ENCODE measurements around the gene LRRC15. TPM values are rescaled to one million over a fixed set of nuclear protein-coding genes. Genes with fewer than 3 reads are reported as not detected.

The LRRC15 gene
- total and polyA plus RNA-seq, 8 donors = 0.02 to 0.25 (median 0.08) TPM; not detected in 1

GRCh38 chr3:194387926-194388418, 18.4 kb upstream of the LRRC15 start:
- FAIRE-seq = no peak
- no peak overlapping the region for H3K4me3 ChIP-seq
- no peaks in the 10 kb centered on the region for H3K27me3 ChIP-seq
- intact Hi-C loops (cut with DNase I) = no loop called here
- 94% methylated on average over 8 of the region's 8 CpGs for WGBS, 2 donors
- TF ChIP-seq CTCF (IDR thresholded peaks at IDR 0.05) = no peak
- H3K4me1 ChIP-seq = no peaks in the 10 kb centered on the region
- no peaks in the 10 kb centered on the region for H3K36me3 ChIP-seq
- ATAC-seq = no peak
- no peaks in the 10 kb centered on the region for H3K9me3 ChIP-seq
- DNase-seq = no peak
- H3K27ac ChIP-seq = no peak overlapping the region

- no peaks in the 10 kb centered on the region for H3K9me3 ChIP-seq
- WGBS, 2 donors = 89 to 93% methylated on average over 5 to 6 of the region's 6 CpGs
- DNase-seq = no peak
- ATAC-seq = no peak
- no peak overlapping the region for H3K27ac ChIP-seq
- intact Hi-C loops (cut with DNase I) = no loop called here
- no peaks in the 10 kb centered on the region for H3K4me1 ChIP-seq
- no peak overlapping the region for H3K4me3 ChIP-seq
- FAIRE-seq = no peak
- no peaks in the 10 kb centered on the region for H3K27me3 ChIP-seq
- no peak for TF ChIP-seq CTCF (IDR thresholded peaks at IDR 0.05)
- H3K36me3 ChIP-seq = no peaks in the 10 kb centered on the region
Observed at GRCh38 chr3:194387276-194387675, 17.7 kb upstream of the LRRC15 start.

- DNase-seq (no peak), ATAC-seq (peak in 2 of 4 donors; percentile 30 to 34), FAIRE-seq (no peak)
- no peak for TF ChIP-seq CTCF (IDR thresholded peaks at IDR 0.05)
- no peak overlapping the region for H3K27ac ChIP-seq
- intact Hi-C loops (cut with DNase I) = no loop called here
- no peaks in the 10 kb centered on the region for H3K36me3 ChIP-seq
- no peak overlapping the region for H3K4me3 ChIP-seq
- H3K27me3 ChIP-seq = no peaks in the 10 kb centered on the region
- H3K4me1 ChIP-seq = no peaks in the 10 kb centered on the region
- WGBS, 2 donors = 31 to 43% methylated on average over 7 of the region's 7 CpGs
- H3K9me3 ChIP-seq = no peaks in the 10 kb centered on the region
Observed at GRCh38 chr3:194386648-194387047, 17.1 kb upstream of the LRRC15 start.

- Histone ChIP-seq H3K36me3 (no peaks in the 10 kb centered on the region), H3K27ac (no peak overlapping the region), H3K4me1 (no peaks in the 10 kb centered on the region), H3K27me3 (no peaks in the 10 kb centered on the region), H3K4me3 (no peak overlapping the region), H3K9me3 (no peaks in the 10 kb centered on the region)
- TF ChIP-seq CTCF (IDR thresholded peaks at IDR 0.05) = no peak
- FAIRE-seq (no peak), DNase-seq (no peak), ATAC-seq (no peak)
- 80 to 83% methylated on average over 15 of the region's 15 CpGs for WGBS, 2 donors
- intact Hi-C loops (cut with DNase I) = no loop called here
Observed at GRCh38 chr3:194386066-194386465, 16.5 kb upstream of the LRRC15 start.

GRCh38 chr3:194384569-194385001, 15.0 kb upstream of the LRRC15 start:
- no peak for TF ChIP-seq CTCF (IDR thresholded peaks at IDR 0.05)
- no peak for FAIRE-seq

More at GRCh38 chr3:194384569-194385001, 15.0 kb upstream of the LRRC15 start:
- H3K36me3 ChIP-seq = no peaks in the 10 kb centered on the region
- H3K27me3 ChIP-seq = no peaks in the 10 kb centered on the region
- DNase-seq (no peak), ATAC-seq (no peak)
- WGBS, 2 donors = 83 to 90% methylated on average over 12 of the region's 12 CpGs
- H3K4me1 ChIP-seq = no peaks in the 10 kb centered on the region
- H3K27ac ChIP-seq = no peak overlapping the region
- intact Hi-C loops (cut with DNase I) = no loop called here
- H3K9me3 ChIP-seq = no peaks in the 10 kb centered on the region
- no peak overlapping the region for H3K4me3 ChIP-seq

Measured in pancreas (tissue), 10 donors.